Measurements from ENCODE around the gene MCTP2. TPM values are rescaled to one million over a fixed set of nuclear protein-coding genes. Genes with fewer than 3 reads are reported as not detected.

Gene MCTP2
- total and polyA plus RNA-seq, 2 of the 8 experiments (the other 6 are each of a cell fraction or from before 2014, with no cell fraction given), result 3.4 to 4.5 TPM

DNA sequence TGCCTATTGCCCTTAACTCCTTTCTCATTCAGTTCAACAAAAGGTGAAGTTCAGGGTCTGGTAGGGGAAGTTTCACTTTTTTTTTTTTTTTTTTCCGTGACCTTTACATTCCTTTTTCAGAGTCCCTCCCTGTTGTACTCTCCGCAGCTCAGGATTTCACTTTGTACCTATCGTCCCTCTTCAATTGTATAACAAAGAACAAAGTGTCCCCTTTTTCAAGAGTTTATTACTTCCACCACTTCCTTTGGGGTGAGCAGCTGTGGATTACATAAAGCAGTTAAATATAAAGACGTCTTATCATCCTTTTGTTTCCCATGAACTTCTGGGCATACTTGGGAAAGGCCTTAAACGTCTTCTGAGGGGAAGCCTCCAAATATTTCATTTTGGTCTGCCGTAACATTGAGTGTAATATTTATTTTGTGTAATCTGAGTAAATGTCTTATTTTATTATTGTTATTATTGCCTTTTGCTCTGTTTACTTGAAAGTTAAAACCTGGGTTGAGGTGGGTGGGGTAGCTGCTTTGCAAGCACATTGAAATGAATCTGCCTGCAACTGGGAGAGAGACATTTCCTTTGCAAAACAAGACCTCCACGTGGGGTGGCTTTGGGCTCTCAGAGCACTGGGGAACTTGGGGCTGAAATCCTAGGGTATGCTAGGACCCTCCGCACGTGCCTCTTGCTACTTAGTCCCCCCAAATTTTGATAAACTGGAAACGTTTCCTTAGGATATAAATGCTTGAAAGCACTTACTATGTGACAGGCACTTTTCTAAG lies 169.4 kb downstream of the MCTP2 start:
- CTCF ChIA-PET (ENCODE audit: partially characterized antibody), result interaction anchor here (0.6 to 2.8 kb wide), 3 partner anchors 11 to 25 kb away, joined by 3 to 12 read pairs (median 8); no protein-coding TSS in a partner anchor

More for the DNA sequence above, 169.4 kb downstream of the MCTP2 start:
- FAIRE-seq, result no peak
- H3K18ac ChIP-seq (ENCODE audit: extremely low read depth, low read length), result no peak overlapping the region
- POLR2A ChIA-PET (ENCODE audit: partially characterized antibody), result no interaction called here
- no peak overlapping the region for H3K56ac ChIP-seq (replicated peaks; ENCODE audit: insufficient read length, low read depth, low read length)
- H4K5ac ChIP-seq (ENCODE audit: insufficient read length, low read depth, low read length), result no peak overlapping the region
- H3K4me3 ChIP-seq (ENCODE audit: extremely low read depth in 1 of 4, insufficient read depth in 2 of 4, low read depth in 3 of 4, low read length in 4 of 4), result peak overlapping the region in 1 of 4 experiments; percentile 33; a peak in 1 of 8 replicates
- H3K27ac ChIP-seq (ENCODE audit: low read depth, low read length), result no peak overlapping the region
- H2BK20ac ChIP-seq (ENCODE audit: low read length), result no peak overlapping the region
- no peaks in the 10 kb centered on the region for H3K27me3 ChIP-seq (replicated peaks in 1 of 4; ENCODE audit: control insufficient read depth in 3 of 4, extremely low read depth in 1 of 4, insufficient read depth in 3 of 4, low read length in 3 of 4)
- H3K79me2 ChIP-seq (ENCODE audit: control insufficient read depth in 1 of 2, insufficient read depth in 2 of 2, low read length in 2 of 2), result no peaks in the 10 kb centered on the region
- no peak overlapping the region for H3K23ac ChIP-seq (ENCODE audit: insufficient read length)
- H3K9me3 ChIP-seq (ENCODE audit: insufficient read depth in 2 of 2, low read depth in 1 of 2, low read length in 1 of 2), result no peaks in the 10 kb centered on the region
- H3K23me2 ChIP-seq (ENCODE audit: low read depth, low read length), result no peaks in the 10 kb centered on the region
- H3K4me1 ChIP-seq (replicated peaks in 1 of 4; ENCODE audit: control insufficient read depth in 3 of 4, insufficient read depth in 4 of 4, low read length in 3 of 4), result peaks cover 0 to 8% (median 3%) of the 10 kb centered on the region in 4 experiments; a peak in 3 of 7 replicates
- H2BK5ac ChIP-seq (ENCODE audit: low read depth, low read length), result no peak overlapping the region
- TF ChIP-seq CTBP2 (IDR thresholded peaks at IDR 0.05; ENCODE audit: borderline replicate concordance, insufficient read depth, insufficient read length, low read length) (no peak), RXRA (IDR thresholded peaks at IDR 0.05; ENCODE audit: insufficient read depth, low read depth, low read length) (0 out of 2 replicates have a peak, but pooled peaks have one; percentile 12), RAD21 (IDR thresholded peaks at IDR 0.05 in 1 of 2, conservative IDR thresholded peaks at IDR 0.05 in 1 of 2; ENCODE audit: low read depth in 2 of 2, low read length in 2 of 2) (no peak), SP1 (IDR thresholded peaks at IDR 0.05; ENCODE audit: low read depth, low read length) (no peak), SUZ12 (IDR thresholded peaks at IDR 0.05; ENCODE audit: low read length) (no peak), GABPA (IDR thresholded peaks at IDR 0.05; ENCODE audit: borderline replicate concordance, insufficient read depth, low read length) (no peak), SIX5 (IDR thresholded peaks at IDR 0.05; ENCODE audit: low read depth, low read length) (no peak)
- no peak overlapping the region for H3K9ac ChIP-seq (replicated peaks in 1 of 4; ENCODE audit: extremely low read depth in 1 of 4, low read depth in 3 of 4, low read length in 3 of 4)
- H3K14ac ChIP-seq (ENCODE audit: insufficient read length), result no peak overlapping the region
- DNase-seq (ENCODE audit: low read depth in 1 of 2, low spot score in 2 of 2), result no peak
- H3K79me1 ChIP-seq (ENCODE audit: low read depth, low read length), result no peaks in the 10 kb centered on the region
- no peak overlapping the region for H4K8ac ChIP-seq (ENCODE audit: extremely low read depth, insufficient read depth, low read length)
- no peak overlapping the region for H2BK15ac ChIP-seq (ENCODE audit: low read length)
- H2BK120ac ChIP-seq (replicated peaks; ENCODE audit: low read depth, low read length), result no peak overlapping the region
- no peak overlapping the region for H3K4ac ChIP-seq (replicated peaks; ENCODE audit: insufficient read length, low read depth, low read length)
- 57% methylated on average over 10 of the region's 10 CpGs; no CpG with 5 or more reads in 1 of the 2 experiments for WGBS, 2 experiments (ENCODE audit: extremely low coverage in 1 of 2, insufficient coverage in 1 of 2, insufficient read length in 1 of 2, insufficient replicate concordance in 2 of 2, low coverage in 1 of 2, low lambda C conversion rate in 2 of 2, missing lambda C conversion rate in 1 of 2)
- no peak overlapping the region for H4K91ac ChIP-seq (replicated peaks; ENCODE audit: insufficient read length, low read length)
- peak overlapping the region in 1 of 2 experiments; percentile 8; a peak in 1 of 4 replicates for H3K4me2 ChIP-seq (ENCODE audit: insufficient read depth in 1 of 2, low read depth in 2 of 2, low read length in 2 of 2)
- no peaks in the 10 kb centered on the region for H4K20me1 ChIP-seq (replicated peaks in 1 of 2; ENCODE audit: control insufficient read depth in 1 of 2, insufficient read depth in 2 of 2, low read length in 2 of 2)
- H2BK12ac ChIP-seq (ENCODE audit: low read depth, low read length), result no peak overlapping the region
- H3K36me3 ChIP-seq (ENCODE audit: control insufficient read depth in 2 of 4, insufficient read depth in 4 of 4, low read length in 3 of 4), result no peaks in the 10 kb centered on the region
- H2AFZ ChIP-seq (ENCODE audit: low read length), result 0 out of 2 replicates have a peak overlapping the region, but pooled peaks have one; percentile 55
- no peak overlapping the region for H2AK5ac ChIP-seq (ENCODE audit: low read depth, low read length)
